Stimulated activated CD8-positive, alpha-beta memory T cell treated with anti-CD3 and anti-CD28 coated beads, Interleukin-15, amount 100 ng/mL, for 4 hours (primary cell): ENCODE measurements around the gene IFI30.

Experiments
- DNase-seq, 2 donors: peaks; one replicate each; pipeline ENCODE4 v3.0.0-alpha.2; 2020; ENCODE audit warnings: low read depth in 2 of 2

The IFI30 gene

DNA sequence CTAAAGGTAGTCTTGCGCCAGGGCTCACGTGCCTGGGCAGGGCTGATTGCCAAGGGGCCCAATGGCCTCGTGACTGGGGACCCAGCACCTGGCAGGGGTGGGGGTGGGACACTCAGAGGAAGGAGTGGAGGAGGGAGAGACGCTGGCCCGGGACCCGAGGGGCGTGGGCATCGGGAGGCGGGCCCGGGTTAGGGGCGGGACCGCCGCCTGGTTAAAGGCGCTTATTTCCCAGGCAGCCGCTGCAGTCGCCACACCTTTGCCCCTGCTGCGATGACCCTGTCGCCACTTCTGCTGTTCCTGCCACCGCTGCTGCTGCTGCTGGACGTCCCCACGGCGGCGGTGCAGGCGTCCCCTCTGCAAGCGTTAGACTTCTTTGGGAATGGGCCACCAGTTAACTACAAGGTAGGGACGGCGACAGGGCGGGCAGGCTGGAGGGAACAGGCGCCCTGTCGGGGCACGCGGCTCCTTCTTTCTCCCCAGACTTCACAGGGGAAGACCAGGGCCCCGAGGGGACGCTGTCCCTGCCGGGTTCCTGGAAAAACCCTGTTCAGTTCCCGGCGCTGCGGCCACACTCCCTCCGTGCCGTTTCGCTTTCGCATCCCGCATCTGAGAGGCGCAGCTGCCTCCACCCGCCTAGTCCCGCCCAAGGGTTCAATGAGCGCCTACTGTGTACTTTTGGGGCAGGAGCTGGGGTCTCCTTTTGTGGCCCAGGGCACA lies at the start of gene IFI30:
Gene IFI30 (plus strand): TSS at position 242 of the 717 bp plus-strand sequence. CDS start 29 bp downstream, at position 271.
- DNase-seq, result peak in 1 of 2 donors; percentile 38

- no peak for DNase-seq
Observed at GRCh38 chr19:18123819-18124218, 49.8 kb upstream of the IFI30 start.

GRCh38 chr19:18126097-18126496 lies 47.5 kb upstream of the IFI30 start:
- no peak for DNase-seq

DNA sequence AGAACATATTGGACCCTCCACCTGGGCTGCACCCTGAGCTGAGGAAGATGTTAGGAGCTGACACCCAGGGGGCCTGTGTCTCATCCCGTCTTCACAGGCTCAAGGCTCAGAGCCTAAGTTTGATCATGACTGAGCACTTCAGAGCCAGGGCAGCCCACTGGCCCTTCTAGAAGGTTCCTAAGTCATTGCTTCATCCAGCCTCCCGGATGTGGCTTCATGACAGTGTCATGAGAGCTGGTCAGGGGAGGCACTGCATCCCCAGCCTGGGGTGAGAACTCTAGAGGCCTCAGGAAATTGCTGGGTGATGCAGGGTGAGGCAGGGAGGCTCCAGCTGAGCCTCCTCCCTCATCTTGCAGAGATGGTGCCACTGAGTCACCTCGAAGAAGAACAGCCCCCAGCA lies 45.6 kb upstream of the IFI30 start:
- no peak for DNase-seq

GRCh38 chr19:18128805-18129204 lies 44.8 kb upstream of the IFI30 start:
- no peak for DNase-seq

DNA sequence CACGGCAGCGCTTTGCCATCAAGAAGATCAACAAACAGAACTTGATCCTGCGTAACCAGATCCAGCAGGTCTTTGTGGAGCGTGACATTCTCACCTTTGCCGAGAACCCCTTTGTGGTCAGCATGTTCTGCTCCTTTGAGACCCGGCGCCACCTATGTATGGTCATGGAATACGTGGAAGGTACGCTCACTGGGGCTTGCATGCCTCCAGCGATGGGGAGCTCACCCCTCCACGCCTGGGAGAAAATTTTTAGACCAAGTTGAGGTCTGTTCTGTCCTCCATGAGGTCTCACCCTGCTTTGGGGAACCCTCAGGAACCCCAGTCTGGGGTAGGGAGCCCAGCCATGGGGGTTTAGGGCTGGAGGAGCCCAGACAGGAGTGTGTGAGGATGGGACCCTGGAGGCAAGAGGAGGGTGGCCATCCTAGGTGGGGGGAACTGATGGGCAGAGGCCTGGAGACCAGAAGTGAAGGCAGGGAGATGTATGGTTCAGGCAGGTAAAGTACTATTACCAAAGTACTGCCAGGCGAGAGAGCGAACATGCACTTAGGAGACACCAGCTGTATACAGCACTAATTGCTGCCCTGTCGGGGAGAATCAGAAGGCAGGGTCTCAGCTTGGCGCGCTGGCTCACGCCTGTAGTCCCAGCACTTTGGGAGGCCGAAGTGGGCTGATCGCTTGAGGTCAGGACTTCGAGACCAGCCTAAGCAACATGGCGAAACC lies 42.9 kb upstream of the IFI30 start:
- no peak for DNase-seq

DNA sequence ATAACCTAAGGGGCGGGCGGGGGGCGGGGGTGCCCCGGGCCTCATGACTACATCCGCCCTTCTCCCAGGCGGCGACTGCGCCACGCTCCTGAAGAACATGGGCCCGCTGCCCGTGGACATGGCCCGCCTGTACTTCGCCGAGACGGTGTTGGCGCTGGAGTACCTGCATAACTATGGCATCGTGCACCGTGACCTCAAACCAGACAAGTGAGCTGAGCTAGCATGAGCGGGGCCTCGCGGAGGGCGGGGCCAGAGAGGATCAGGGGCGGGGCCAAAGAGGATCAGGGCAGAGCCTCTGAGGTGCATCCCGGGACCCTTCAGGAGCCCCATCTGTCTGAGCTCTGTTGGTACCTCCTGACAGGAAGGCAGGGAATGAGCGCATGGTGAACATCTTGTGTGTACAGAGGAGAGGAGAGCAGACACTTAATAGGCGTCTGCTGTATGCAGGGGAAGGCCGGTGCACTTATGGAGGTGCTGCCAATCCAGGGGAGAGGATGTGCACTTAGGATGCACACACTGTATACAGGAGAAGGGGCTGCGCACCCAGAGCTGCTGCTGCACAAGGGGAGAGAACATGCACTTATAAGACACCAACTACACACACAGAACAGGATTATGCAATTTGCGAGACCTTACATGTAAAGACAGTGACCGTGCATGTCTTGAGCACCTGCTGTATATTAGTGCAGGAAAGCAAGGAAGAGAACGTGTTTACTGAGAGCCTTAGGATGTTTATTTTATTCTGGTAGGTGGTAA lies 41.6 kb upstream of the IFI30 start:
- DNase-seq, result no peak

DNA sequence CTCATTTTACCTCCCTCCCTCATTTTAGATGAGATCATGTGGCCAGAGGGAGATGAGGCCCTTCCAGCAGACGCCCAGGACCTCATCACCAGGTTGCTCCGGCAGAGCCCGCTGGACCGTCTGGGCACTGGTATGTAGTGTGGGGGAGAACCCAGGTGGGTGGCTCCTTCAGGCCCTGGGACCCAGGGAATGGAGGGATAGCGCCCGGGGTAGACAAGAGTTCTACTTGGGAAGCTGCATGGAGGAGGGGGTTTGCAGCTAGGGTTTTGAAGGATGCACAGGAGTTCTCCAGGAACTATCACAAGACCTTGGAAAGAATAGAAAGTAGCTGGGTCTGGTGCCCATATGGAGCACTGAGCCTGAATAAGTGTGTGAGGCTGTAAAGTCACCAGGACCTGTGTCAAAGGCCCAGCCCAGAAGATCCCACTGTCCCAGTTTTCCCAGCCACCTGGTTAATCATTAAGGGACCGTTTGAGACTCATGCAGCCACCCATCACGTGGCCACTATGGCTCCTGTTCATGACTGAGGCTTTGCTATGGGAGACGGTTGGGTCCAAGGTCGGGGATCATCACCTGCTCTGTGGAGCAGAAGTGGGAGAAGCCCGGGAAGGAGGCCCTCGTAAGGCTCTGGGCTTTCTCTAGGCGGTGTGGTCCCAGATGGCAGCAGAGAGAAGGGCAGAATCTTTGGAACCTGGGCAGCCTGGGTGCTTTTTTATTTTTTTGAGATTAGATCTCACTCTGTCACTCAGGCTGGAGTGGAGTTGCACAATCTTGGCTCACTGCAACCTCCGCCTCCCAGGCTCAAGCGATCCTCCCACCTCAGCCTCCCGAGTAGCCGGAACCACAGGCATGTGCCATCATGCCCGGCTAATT lies 37.7 kb upstream of the IFI30 start:
- DNase-seq, result no peak

- DNase-seq, result no peak
Observed at GRCh38 chr19:18137242-18137641, 36.4 kb upstream of the IFI30 start.

DNA sequence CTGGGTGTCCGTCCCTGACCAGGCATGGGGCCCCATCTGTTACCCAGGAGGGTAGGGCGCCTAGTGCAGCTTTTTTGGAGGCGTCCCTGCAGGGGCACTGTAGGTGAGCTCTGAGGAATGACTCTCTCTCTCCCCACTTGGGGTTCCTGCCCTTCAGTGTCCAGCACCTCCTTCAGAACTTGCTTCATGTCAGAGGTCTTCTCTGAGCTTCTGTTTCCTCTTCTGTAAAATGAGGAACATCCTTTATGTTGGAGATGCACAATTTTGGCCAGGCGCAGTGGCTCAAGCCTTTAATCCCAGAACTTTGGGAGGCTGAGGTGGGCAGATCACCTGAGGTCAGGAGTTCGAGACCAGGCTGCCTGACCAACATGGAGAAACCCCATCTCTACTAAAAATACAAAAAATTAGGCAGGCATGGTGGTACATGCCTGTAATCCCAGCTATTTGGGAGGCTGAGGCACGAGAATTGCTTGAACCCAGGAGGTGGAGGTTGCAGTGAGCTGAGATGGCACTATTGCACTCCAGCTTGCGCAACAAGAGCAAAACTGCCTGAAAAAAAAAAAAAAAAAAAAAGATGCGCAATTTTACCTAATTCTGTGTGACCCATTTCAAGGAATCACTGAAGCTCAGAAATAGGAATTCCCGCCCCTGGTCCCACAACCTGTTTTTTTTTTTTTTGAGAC lies 35.8 kb upstream of the IFI30 start:
- DNase-seq, result no peak

DNA sequence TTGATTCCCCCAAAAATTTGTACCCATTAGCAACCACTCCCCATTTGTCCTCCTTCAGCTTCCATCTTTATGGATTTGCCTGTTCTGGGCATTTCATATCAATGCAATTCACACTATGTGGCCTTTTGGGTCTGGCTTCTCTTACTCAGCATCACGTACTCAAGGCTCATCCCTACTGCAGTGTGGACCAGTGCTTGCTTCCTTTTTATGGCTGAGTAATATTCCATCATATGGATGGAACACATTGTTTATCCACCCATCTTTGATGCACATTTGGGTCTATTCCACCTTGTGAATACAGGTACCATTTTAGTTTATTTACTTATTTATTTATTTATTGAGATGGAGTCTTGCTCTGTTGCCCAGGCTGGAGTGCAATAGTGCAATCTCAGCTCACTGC lies 33.1 kb upstream of the IFI30 start:
- DNase-seq, result no peak

GRCh38 chr19:18141031-18141430 lies 32.6 kb upstream of the IFI30 start:
- no peak for DNase-seq

- DNase-seq, result no peak
Observed at GRCh38 chr19:18143902-18144301, 29.7 kb upstream of the IFI30 start.

- no peak for DNase-seq
Observed at GRCh38 chr19:18144361-18144760, 29.3 kb upstream of the IFI30 start.

GRCh38 chr19:18144906-18145305 lies 28.7 kb upstream of the IFI30 start:
- no peak for DNase-seq

DNA sequence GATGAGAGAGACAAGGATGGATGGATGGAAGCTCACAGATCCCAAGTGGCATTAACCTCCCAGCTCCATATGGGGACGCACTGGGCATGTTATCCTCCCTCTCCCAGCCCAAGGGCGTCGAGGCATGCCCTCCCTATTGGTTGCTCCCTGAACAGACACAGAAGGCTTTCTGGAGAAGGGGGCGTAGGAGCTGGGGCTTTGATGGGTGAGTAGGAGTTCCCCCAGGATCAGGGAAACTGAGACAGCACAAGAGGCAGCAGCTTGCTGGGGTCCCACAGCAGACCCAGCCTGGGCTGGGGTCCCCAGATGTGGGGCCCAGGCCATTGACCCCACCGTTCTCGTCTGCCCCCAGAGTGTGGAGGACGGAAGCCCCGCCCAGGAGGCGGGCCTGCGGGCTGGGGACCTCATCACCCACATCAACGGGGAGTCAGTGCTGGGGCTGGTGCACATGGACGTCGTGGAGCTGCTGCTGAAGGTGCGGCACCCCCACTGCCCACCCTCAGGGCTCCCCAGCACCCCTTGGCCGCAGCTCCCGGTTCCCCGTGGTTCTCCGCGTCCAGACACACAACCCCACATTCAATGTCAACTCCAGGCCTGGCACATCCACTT lies 28.1 kb upstream of the IFI30 start:
- DNase-seq, result no peak

DNA sequence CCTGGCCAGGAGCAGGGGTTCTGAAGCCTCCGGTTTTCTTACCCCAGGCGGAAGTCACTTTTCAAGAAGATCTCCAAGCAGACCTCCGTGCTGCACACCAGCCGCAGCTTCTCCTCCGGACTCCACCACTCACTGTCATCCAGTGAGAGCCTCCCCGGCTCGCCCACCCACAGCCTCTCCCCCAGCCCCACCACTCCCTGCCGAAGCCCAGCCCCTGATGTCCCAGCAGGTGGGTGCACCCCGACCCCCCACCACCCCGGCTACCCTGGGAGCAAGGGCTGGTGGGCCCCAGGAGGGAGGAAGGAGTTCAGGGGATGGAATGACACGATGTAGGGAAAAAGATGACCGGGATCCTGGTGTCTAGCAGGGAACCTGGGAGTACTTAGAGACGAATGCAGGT lies 26.2 kb upstream of the IFI30 start:
- no peak for DNase-seq

DNA sequence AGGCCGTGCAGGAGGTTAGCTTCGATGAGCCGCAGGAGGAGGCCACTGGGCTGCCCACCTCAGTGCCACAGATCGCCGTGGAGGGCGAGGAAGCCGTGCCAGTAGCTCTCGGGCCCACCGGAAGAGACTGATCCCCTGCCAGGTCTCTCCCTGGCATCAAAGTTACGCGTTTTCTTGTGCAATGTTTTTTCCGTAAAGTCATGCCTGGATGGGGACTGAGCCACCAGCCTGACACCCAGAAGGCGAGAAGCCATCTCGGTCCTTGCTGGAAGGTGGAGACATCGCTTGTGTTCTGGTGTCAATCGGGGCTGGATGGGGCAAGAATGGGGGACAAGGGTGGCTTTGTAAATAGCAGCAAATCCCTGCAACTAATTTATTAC lies 24.0 kb upstream of the IFI30 start:
- no peak for DNase-seq

DNA sequence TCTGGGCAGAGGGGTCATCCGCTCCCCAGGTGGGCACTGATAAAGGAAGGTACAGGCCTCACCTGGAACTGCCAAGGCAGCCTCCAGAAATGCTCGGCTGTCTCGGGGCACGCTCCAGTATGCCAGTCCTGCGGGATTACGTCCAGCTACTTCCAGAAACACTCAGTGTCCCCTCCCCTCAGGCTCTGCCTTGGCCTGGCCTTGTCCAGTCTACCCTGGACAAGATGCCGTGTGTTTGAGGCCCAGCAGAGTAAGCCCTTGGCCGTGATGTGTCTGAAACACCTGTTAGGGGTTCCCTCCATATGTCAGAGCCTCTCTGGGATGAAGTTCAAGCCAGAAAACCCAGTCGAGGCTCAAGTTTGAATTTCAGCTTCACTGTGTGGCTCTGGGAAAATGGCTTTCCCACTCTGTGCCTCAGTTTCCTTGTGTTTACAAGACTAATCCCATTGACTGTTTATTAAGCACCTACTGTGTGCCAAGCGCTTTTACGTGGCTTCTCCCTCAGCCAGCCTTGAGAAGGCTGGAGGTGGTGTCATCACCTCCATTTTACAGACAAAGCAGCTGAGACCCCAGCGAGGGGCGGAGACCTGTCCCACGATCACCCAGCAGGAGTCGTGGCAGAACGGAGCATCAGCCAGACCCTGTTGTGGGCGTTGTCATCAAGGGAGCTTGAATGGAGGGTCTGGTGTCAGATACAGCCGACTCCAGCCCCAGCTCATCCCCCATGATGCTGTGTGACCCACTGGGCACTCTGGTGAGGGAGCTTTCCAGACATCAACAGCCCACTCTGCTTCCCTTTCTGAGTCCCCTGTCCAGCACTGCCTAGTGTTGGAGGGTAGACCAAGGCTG lies 22.6 kb upstream of the IFI30 start:
- DNase-seq, result no peak

GRCh38 chr19:18152442-18152816 lies 21.2 kb upstream of the IFI30 start:
- peak; percentile 86 to 90 for DNase-seq
